HCT116 (cell line): ENCODE measurements around the gene TAMALIN. TPM values are rescaled to one million over a fixed set of nuclear protein-coding genes. Genes with fewer than 3 reads are reported as not detected.

Experiments
- ATAC-seq: fragments of 200-7000 bp; cut with Tn5 transposase; 2 replicates; pipeline ENCODE4 v1.9.1; 2020; ENCODE audit warnings: mild to moderate bottlenecking, moderate library complexity
- BruUV-seq: library from RNA; stranded (reverse); fragments of 400-500 nt; replicated peaks from 2 replicates; lab custom pipeline; 2021; lab: Mats Ljungman, UMichigan
- CTCF ChIA-PET: fragments of 300-600 bp; sonication (Branson Sonifier 250); formaldehyde crosslinking; loops from one replicate; lab custom pipeline; 2021; ENCODE audit warnings: antibody characterized with exemption; lab: Charles Lee
- POLR2A ChIA-PET: fragments of 300-600, 350-600 bp; sonication (Branson Sonifier 250); formaldehyde crosslinking; loops from one replicate; lab custom pipeline; 2021; ENCODE audit warnings: antibody characterized with exemption; lab: Charles Lee
- RAD21 ChIA-PET, 2 experiments: fragments of 300-600 bp; sonication (Branson Sonifier 250); formaldehyde crosslinking; loops; one replicate each; lab custom pipeline; 2023; ENCODE audit warnings: low total read pairs in 2 of 2; ENCODE audit not compliant: uncharacterized antibody in 2 of 2, unreplicated experiment in 2 of 2, low non-redundant PET in 1 of 2; lab: Charles Lee
- DNase-seq: peaks from one replicate; pipeline ENCODE4 v3.0.0-alpha.2; 2010; ENCODE audit warnings: low read depth, low spot score
- H2AFZ ChIP-seq: fragments of 200-600 bp; shearing (Covaris generic), sonication (generic); 2 replicates; pipeline ENCODE4 v1.6.1; 2017; ENCODE audit warnings: low read depth, mixed run types, mixed read lengths, antibody characterized with exemption, low read length; ENCODE audit not compliant: poor library complexity, severe bottlenecking
- H3K27ac ChIP-seq: 2 replicates; pipeline ENCODE4 v1.5.1; 2012; ENCODE audit warnings: low read depth, low read length
- H3K27me3 ChIP-seq: fragments of 200-600 bp; sonication (generic); 2 replicates; pipeline ENCODE4 v1.6.1; 2016; ENCODE audit warnings: mixed run types, low read length, mixed read lengths; ENCODE audit not compliant: insufficient read depth
- H3K36me3 ChIP-seq, 2 experiments: fragments of 200-500 bp in 1 of 2; fragments of 200-600 bp in 1 of 2; sonication (Bioruptor generic) in 1 of 2; sonication (generic) in 1 of 2; 2 replicates each; pipeline versions ENCODE4 v1.5.1 to v1.6.1; 2014 to 2016; ENCODE audit warnings: low read length in 2 of 2, inconsistent platforms in 1 of 2, mixed read lengths in 1 of 2, mixed run types in 1 of 2; ENCODE audit not compliant: insufficient read depth in 2 of 2, control insufficient read depth in 1 of 2
- H3K4me1 ChIP-seq, 2 experiments: fragments of 200-600 bp in 1 of 2; sonication (generic) in 1 of 2; 2 replicates each; pipeline versions ENCODE4 v1.5.1 to v1.6.1; 2012 to 2017; ENCODE audit warnings: low read length in 2 of 2, inconsistent platforms in 1 of 2, mild to moderate bottlenecking in 1 of 2, mixed read lengths in 1 of 2, mixed run types in 1 of 2, moderate library complexity in 1 of 2; ENCODE audit not compliant: insufficient read depth in 2 of 2, control insufficient read depth in 1 of 2
- H3K4me2 ChIP-seq: fragments of 200-600 bp; sonication (generic); 2 replicates; pipeline ENCODE4 v1.6.1; 2017; ENCODE audit warnings: mixed run types, low read length, mixed read lengths
- H3K4me3 ChIP-seq, 2 experiments: fragments of 200-600 bp in 1 of 2; sonication (generic) in 1 of 2; replicated peaks in 1 of 2; 2 replicates each; pipeline ENCODE4 v1.5.1; 2011 to 2016; ENCODE audit warnings: low read length in 2 of 2, control low read depth in 1 of 2, low read depth in 1 of 2, mild to moderate bottlenecking in 1 of 2, mixed read lengths in 1 of 2, mixed run types in 1 of 2
- H3K79me2 ChIP-seq: fragments of 200-600 bp; sonication (generic); 2 replicates; pipeline ENCODE4 v1.6.1; 2017; ENCODE audit warnings: mild to moderate bottlenecking, mixed run types, low read length, moderate library complexity, mixed read lengths; ENCODE audit not compliant: insufficient read depth
- H3K9ac ChIP-seq: fragments of 200-600 bp; sonication (generic); 2 replicates; pipeline ENCODE4 v1.6.1; 2016; ENCODE audit warnings: low read length, mixed read lengths
- H3K9me2 ChIP-seq: fragments of 200-600 bp; sonication (generic), shearing (Covaris generic); 2 replicates; pipeline ENCODE4 v1.6.1; 2017; ENCODE audit warnings: mixed run types, mild to moderate bottlenecking, moderate library complexity; ENCODE audit not compliant: insufficient read depth
- H3K9me3 ChIP-seq, 2 experiments: fragments of 200-500 bp in 1 of 2; fragments of 200-600 bp in 1 of 2; sonication (Bioruptor generic) in 1 of 2; sonication (generic) in 1 of 2; 2 replicates each; pipeline ENCODE4 v1.6.1; 2014 to 2017; ENCODE audit warnings: low read length in 2 of 2, mixed read lengths in 2 of 2, inconsistent platforms in 1 of 2, low read depth in 1 of 2, mild to moderate bottlenecking in 1 of 2, mixed run types in 1 of 2, moderate library complexity in 1 of 2; ENCODE audit not compliant: control insufficient read depth in 1 of 2, insufficient read depth in 1 of 2
- H4K20me1 ChIP-seq: fragments of 200-600 bp; sonication (generic), shearing (Covaris generic); 2 replicates; pipeline ENCODE4 v1.6.1; 2017; ENCODE audit warnings: mixed run types, mild to moderate bottlenecking, moderate library complexity; ENCODE audit not compliant: insufficient read depth
- FOSL1 ChIP-seq: IDR thresholded peaks from 2 replicates; pipeline ENCODE4 v1.6.1; 2012; ENCODE audit warnings: low read depth
- JUND ChIP-seq: IDR thresholded peaks from 2 replicates; pipeline ENCODE4 v1.6.1; 2012
- REST ChIP-seq: IDR thresholded peaks from 2 replicates; pipeline ENCODE4 v1.6.1; 2012; ENCODE audit warnings: low read depth
- SIN3A ChIP-seq: IDR thresholded peaks from 2 replicates; pipeline ENCODE4 v1.6.1; 2012; ENCODE audit warnings: low read depth
- SP1 ChIP-seq: IDR thresholded peaks from 2 replicates; pipeline ENCODE4 v1.6.1; 2012; ENCODE audit warnings: low read depth
- ZBTB33 ChIP-seq: IDR thresholded peaks from 2 replicates; pipeline ENCODE4 v1.6.1; 2011; ENCODE audit warnings: mild to moderate bottlenecking, low read length, moderate library complexity; ENCODE audit not compliant: insufficient replicate concordance; ENCODE audit errors: extremely low read depth
- intact Hi-C: fragments of 100-400 bp; cut with micrococcal nuclease; formaldehyde crosslinking; loops from 2 replicates; pipeline ENCODE4 v1.10.0; 2022
- total RNA-seq: library from RNA; stranded (reverse); gene quantifications from one replicate; pipeline ENCODE4 v1.2.1, GENCODE V29; 2021; ENCODE audit not compliant: unreplicated experiment

The TAMALIN gene
- total RNA-seq, 1 experiment from 2014 or later, result 1.1 TPM

GRCh38 chr12:52054833-52055730 is 48.3 kb downstream of the TAMALIN start:
- no peak for DNase-seq
- Histone ChIP-seq H3K27ac (no peak overlapping the region), H3K9me2 (no peaks in the 10 kb centered on the region), H3K9me3 (no peaks in the 10 kb centered on the region), H3K36me3 (peaks cover 3 to 8% of the 10 kb centered on the region in 2 experiments; a peak in 2 of 4 replicates), H3K4me2 (no peak overlapping the region), H2AFZ (no peak overlapping the region), H4K20me1 (no peaks in the 10 kb centered on the region), H3K4me1 (peaks cover 16 to 28% of the 10 kb centered on the region in 2 experiments), H3K4me3 (no peak overlapping the region), H3K79me2 (peaks cover 31% of the 10 kb centered on the region; the same call in 1 of the 2 replicates), H3K9ac (no peak overlapping the region), H3K27me3 (no peaks in the 10 kb centered on the region)
- CTCF ChIA-PET, result interaction anchor here (1.3 kb wide), 1 partner anchor 29 kb away, joined by 4 read pairs; no protein-coding TSS in a partner anchor
- POLR2A ChIA-PET, result no interaction called here
- BruUV-seq, result no TSS peak
- TF ChIP-seq ZBTB33 (no peak), SP1 (no peak), FOSL1 (no peak), JUND (no peak), SIN3A (no peak), REST (no peak)
- intact Hi-C loops, result no loop called here
- RAD21 ChIA-PET, result no interaction called here
- ATAC-seq, result no peak
